WERI-Rb-1 (cell line): ENCODE data around the gene RNF180.

Source experiments
- DNase-seq: peaks from one replicate; pipeline ENCODE4 v3.0.0-alpha.2; 2020
- H3K27ac ChIP-seq: fragments of 250-450 bp; sonication (Bioruptor Pico); 2 replicates; pipeline ENCODE4 v1.5.1; 2020; ENCODE audit warnings: mild to moderate bottlenecking, moderate library complexity
- H3K27me3 ChIP-seq: fragments of 250-450 bp; sonication (Bioruptor Pico); 2 replicates; pipeline ENCODE4 v1.5.1; 2021; ENCODE audit warnings: mild to moderate bottlenecking, low read depth, moderate library complexity; ENCODE audit not compliant: insufficient read depth, severe bottlenecking
- H3K36me3 ChIP-seq: fragments of 250-450 bp; sonication (Bioruptor Pico); 2 replicates; pipeline ENCODE4 v1.5.1; 2020; ENCODE audit warnings: mild to moderate bottlenecking, moderate library complexity
- H3K4me3 ChIP-seq: 2 replicates; pipeline ENCODE4 v1.5.1; 2011; ENCODE audit warnings: low read depth, mild to moderate bottlenecking, control low read depth, low read length
- H3K9me3 ChIP-seq: fragments of 250-450 bp; sonication (Bioruptor Pico); 2 replicates; pipeline ENCODE4 v1.5.1; 2021; ENCODE audit warnings: mild to moderate bottlenecking, moderate library complexity; ENCODE audit not compliant: severe bottlenecking
- CTCF ChIP-seq: IDR thresholded peaks from 2 replicates; pipeline ENCODE4 v1.5.1; 2011; ENCODE audit warnings: low read depth, mild to moderate bottlenecking, control low read depth, inconsistent platforms, low read length

Gene RNF180

GRCh38 chr5:64199425-64199824, 33.8 kb downstream of the RNF180 start:
- no peak overlapping the region for H3K4me3 ChIP-seq
- TF ChIP-seq CTCF, result no peak
- no peak for DNase-seq
- no peaks in the 10 kb centered on the region for H3K27me3 ChIP-seq
- H3K36me3 ChIP-seq, result no peaks in the 10 kb centered on the region
- no peaks in the 10 kb centered on the region for H3K9me3 ChIP-seq
- no peak overlapping the region for H3K27ac ChIP-seq

- DNase-seq, result no peak
These were observed 36.4 kb downstream of the RNF180 start for GRCh38 chr5:64201996-64202395.

GRCh38 chr5:64206653-64207052, 41.0 kb downstream of the RNF180 start:
- Histone ChIP-seq H3K27ac (no peak overlapping the region), H3K36me3 (no peaks in the 10 kb centered on the region), H3K9me3 (no peaks in the 10 kb centered on the region), H3K4me3 (no peak overlapping the region), H3K27me3 (no peaks in the 10 kb centered on the region)
- DNase-seq, result no peak
- 0 out of 2 replicates have a peak, but pooled peaks have one; percentile 19 for TF ChIP-seq CTCF

More at GRCh38 chr5:64201996-64202395, 36.4 kb downstream of the RNF180 start:
- Histone ChIP-seq H3K36me3 (no peaks in the 10 kb centered on the region), H3K27me3 (no peaks in the 10 kb centered on the region), H3K9me3 (no peaks in the 10 kb centered on the region), H3K4me3 (no peak overlapping the region), H3K27ac (no peak overlapping the region)
- TF ChIP-seq CTCF, result no peak

GRCh38 chr5:64207978-64208377, 42.3 kb downstream of the RNF180 start:
- no peaks in the 10 kb centered on the region for H3K36me3 ChIP-seq
- no peak for DNase-seq
- no peak overlapping the region for H3K27ac ChIP-seq
- no peaks in the 10 kb centered on the region for H3K9me3 ChIP-seq
- H3K4me3 ChIP-seq, result no peak overlapping the region
- no peak for TF ChIP-seq CTCF
- H3K27me3 ChIP-seq, result no peaks in the 10 kb centered on the region

- Histone ChIP-seq H3K4me3 (no peak overlapping the region), H3K36me3 (no peaks in the 10 kb centered on the region), H3K27ac (no peak overlapping the region), H3K9me3 (no peaks in the 10 kb centered on the region), H3K27me3 (no peaks in the 10 kb centered on the region)
- no peak for DNase-seq
- TF ChIP-seq CTCF, result no peak
These were observed 43.7 kb downstream of the RNF180 start for GRCh38 chr5:64209353-64209752.

- no peak for DNase-seq
- no peak for TF ChIP-seq CTCF
- Histone ChIP-seq H3K36me3 (no peaks in the 10 kb centered on the region), H3K9me3 (no peaks in the 10 kb centered on the region), H3K27ac (no peak overlapping the region), H3K4me3 (no peak overlapping the region), H3K27me3 (no peaks in the 10 kb centered on the region)
These were observed 45.2 kb downstream of the RNF180 start for GRCh38 chr5:64210866-64211265.
